Ureter (tissue), 1 donor: Measurements from ENCODE around the gene NPY4R. TPM values are rescaled to one million over a fixed set of nuclear protein-coding genes. Genes with fewer than 3 reads are reported as not detected.
"Not testable (repeated sequence)": the region's sequence is repeated elsewhere in the genome, so short reads cannot be mapped to it uniquely, and the experiment has no call there.

ENCODE experiments used
- DNase-seq: peaks from one replicate; pipeline ENCODE4 v3.0.0-alpha.2; 2020; ENCODE audit warnings: low spot score
- total RNA-seq: library from RNA; stranded (reverse); gene quantifications from one replicate; pipeline ENCODE4 v1.2.4, GENCODE V29; 2023
- donor health status: DM: yes; HTN: yes; CAD: no.

Gene NPY4R, protein sequence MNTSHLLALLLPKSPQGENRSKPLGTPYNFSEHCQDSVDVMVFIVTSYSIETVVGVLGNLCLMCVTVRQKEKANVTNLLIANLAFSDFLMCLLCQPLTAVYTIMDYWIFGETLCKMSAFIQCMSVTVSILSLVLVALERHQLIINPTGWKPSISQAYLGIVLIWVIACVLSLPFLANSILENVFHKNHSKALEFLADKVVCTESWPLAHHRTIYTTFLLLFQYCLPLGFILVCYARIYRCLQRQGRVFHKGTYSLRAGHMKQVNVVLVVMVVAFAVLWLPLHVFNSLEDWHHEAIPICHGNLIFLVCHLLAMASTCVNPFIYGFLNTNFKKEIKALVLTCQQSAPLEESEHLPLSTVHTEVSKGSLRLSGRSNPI
- not detected for total RNA-seq

- not testable (repeated sequence) for DNase-seq
Observed at GRCh38 chr10:46465765-46466164, at the start of gene NPY4R. NPY4R (minus strand) TSS chr10:46465958; CDS start chr10:46462635, 3,323 bp downstream.

- no peak for DNase-seq
Observed at GRCh38 chr10:46515366-46515765, 49.6 kb upstream of the NPY4R start.

GRCh38 chr10:46514899-46515298 is 49.1 kb upstream of the NPY4R start:
- no peak for DNase-seq

DNA sequence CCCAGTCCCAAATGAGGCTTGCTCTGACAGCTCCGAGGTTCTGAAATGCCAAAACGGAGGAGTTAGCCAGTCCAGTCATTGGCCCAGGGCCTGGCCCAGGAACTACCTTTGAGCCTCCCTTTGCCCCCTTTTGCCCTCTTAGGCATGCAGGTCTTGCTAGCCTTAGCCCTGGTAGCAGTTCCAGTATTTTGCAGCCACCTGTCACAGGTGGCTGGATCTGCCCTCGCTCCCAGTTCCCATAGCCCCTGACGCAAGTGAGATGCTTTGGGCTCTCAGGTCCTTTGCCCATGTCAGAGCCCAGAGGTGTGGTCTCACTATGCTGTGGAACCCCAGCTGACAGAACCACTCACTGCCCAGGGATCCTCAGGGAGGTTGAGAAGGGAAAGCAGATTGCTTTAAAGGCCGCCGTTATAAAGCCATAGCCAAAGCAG is 48.7 kb upstream of the NPY4R start:
- DNase-seq = peak; percentile 37

- DNase-seq = not testable (repeated sequence)
Observed at GRCh38 chr10:46513333-46513732, 47.6 kb upstream of the NPY4R start.

DNA sequence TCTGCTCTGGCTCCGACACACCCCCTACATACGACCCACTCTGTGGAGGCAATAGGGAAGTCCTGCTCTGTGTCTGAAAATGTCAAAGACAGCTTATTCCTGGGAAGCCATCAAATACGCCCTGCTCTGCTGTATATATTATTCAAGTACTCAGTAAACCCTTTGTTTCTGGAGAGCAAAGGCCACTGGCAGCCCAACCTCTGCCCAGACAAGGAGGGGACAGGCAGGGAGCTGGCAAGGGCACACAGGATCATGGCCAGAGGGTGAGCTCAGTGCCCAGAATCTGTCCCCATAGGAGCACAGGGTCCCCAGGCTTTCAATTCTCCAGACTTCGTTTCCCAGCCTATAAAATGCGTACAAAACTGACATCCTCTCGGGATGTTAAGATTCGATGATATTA is 47.0 kb upstream of the NPY4R start:
- DNase-seq = not testable (repeated sequence)

DNA sequence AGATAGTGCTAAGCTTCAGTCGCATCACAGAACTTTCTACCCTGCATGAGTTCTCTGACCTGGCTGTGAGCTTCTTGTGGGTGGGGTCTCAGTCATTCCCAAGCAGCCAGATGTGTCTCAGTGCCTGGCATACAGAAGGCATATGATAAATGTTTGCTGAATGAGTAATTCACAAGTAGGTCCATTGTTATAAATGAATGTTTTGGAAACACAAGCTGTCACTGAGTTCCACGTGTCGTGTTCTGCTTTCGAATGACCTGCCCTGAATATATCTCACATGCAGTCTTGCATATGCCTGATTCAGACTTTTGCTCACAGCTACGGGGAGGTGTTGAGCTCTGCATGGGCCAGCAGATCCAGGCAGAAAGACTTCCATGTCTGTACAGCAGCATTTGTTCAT is 46.2 kb upstream of the NPY4R start:
- DNase-seq = not testable (repeated sequence)

DNA sequence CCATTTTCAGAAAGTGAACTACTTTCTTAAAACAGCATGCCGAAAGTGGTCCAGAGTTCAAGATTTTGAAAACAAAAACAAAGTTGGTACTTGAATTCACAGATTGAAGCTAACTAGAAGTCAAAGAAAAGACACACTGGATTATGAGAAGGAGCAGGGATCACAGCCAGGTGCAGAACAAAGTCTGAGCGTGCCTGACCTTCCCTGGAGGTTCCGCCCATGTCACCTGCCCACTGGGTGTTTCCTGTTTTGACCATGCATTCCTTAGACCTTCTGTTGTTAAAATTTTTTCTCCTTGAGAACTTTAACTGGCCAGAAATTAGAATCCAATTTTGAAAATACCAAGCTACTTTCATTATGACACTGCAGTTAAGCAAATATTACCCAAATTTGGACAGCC is 34.2 kb upstream of the NPY4R start:
- not testable (repeated sequence) for DNase-seq

GRCh38 chr10:46498985-46499703 is 33.4 kb upstream of the NPY4R start:
- not testable (repeated sequence) for DNase-seq

DNA sequence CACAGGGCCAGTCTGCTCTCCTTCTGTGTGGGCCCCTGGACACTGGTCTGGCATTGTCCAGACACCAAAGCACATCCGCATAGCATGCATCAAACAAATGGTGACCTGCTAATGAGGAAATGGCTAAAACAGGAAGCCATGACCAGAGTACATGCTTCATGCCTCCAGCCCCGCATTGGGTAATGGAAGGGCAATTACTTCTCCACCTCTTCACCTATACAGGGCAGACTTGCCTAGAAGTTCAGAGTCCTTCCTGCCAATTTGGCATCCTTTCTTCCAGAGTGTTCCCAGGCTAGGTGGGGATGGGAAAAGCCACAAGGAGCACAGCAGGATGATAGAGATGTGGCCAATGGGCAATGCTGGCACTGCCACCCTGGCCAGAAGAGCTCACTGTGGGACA is 32.1 kb upstream of the NPY4R start:
- not testable (repeated sequence) for DNase-seq

DNA sequence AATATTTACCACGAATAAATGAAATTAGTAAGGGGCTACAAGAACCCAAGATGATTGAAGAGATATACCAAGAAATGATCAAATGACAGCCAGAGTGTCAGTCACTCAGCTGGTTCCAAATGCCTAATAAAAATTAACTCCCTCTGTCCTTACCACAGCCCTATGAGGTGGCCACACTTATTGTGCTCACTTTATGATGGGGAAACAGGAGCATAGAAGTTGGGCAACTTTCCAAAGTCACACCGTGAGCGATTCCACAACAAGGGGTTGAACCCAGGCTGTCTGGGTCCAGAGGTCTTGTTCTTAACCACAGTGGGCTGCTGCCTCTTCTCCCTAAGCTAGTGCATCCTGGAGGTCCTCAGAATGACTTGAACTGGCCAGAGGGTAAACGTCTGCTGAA is 31.6 kb upstream of the NPY4R start:
- DNase-seq = not testable (repeated sequence)

DNA sequence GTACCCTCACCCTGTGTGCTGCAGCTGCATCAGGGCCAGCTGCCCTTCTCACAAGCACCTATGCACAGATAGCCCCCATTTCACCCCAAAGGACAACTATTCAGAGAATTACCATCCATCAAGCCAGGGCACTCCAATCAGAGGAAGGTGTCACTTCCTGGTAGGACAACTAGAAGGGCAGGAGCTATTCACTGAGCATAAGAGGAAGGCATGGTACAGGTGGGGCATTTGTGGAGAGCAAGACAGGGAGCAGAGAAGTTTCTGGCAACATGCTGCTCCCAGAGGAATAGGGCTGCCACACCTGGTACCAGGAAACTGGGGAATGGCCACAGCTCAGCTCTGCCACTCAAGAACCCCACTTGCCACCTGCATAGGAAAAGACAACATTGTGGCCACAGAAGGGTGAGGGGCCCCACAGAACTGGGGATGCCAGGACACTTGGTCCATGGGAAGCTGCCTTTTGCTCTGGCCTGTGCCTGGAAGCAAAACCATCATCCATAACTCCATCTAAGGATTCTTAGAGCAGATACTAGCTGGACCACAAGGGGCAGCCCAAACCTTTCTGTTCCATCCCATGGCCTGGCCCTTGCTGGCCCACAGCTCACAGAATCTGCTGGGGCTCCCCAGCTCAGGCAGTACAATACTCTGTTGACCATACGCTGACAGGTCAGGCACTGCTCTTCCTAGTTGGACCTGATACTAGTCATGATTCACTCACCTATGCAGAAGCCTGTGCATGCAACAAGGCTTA is 25.8 kb upstream of the NPY4R start:
- not testable (repeated sequence) for DNase-seq

DNA sequence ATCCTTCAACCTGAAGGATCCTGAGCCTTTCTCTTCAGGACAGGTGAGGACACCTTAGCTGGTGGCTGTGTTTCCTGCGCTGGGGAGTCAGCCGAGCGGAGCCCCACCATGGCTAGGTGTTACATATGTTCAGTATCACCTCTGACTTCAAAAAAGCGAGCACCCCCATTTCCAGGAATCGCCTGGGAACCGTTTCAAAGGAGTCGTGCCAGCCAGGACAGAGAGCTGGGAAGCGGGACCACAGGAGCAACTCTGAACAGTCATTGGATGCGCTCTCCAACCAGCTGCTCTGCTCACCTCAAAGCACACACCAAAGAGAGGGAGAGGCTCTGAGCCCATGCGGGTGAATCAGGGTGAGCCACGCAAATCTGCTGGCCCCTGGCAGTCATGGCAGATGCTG is 24.5 kb upstream of the NPY4R start:
- DNase-seq = not testable (repeated sequence)

DNA sequence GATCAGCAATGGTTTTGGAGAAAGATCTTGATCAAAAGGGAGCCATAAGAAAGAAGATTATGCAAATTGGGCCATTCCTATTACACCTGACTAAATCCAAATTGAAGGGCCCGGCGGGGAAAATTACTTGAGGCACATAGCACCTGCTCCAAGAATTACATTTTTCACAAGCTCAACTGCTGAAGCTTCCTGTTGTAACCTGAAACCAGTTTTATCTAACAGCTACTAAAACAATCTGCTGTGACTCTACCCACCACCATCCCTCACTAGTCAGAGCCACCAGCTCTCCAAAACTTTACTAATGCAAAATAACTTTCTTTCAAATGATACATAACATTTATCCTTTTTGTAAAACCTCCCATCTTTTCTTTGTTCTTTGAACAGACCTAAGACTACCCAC is 20.7 kb upstream of the NPY4R start:
- DNase-seq = not testable (repeated sequence)

DNA sequence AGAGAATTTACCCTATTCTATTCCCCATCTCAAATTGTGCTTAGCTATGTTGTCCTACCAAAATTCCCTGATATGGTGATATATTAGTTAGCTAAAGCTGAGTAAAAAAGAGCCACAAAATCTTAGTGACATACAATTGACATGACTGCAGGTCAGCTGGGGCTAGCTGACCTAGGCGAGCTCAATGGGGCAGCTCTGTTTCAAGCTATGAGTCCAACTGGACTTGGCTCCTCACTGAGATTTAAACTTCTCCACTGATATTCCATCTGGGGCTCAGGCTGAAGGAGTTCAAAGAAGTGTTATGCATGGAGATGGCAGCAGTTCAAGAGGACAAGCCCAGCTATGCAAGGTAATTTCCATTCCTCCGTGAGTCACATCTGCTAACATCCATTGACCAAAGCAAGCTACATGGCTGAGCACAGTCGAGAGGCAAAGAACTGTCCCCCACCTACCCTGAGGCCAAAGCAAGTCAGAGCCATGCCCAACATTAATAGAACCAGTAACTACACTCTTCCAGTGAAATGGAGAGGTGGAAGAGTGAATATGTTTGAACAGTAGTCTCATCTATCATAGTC is 9.1 kb upstream of the NPY4R start:
- not testable (repeated sequence) for DNase-seq

DNA sequence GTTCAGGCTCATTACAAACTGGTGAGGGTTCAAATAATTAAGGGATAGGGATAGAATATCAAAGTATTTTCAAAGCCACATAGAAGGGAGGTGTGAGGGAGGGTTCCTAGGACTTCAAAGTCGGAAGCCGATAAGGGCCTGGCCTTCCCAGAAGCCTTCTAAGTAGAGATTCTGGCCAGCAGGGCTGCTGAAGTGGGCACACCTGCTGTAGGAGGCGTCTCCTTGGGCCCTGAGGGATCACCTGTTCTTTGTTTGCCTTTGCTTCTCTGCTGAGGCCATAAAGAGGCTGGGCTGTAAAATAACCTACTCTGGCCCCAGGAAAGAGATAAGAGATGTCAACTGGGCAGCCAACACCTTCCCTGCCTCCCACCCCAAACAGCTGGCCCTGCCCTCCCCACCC is 8.0 kb upstream of the NPY4R start:
- DNase-seq = not testable (repeated sequence)

GRCh38 chr10:46470134-46470533 is 4.4 kb upstream of the NPY4R start:
- not testable (repeated sequence) for DNase-seq

GRCh38 chr10:46468119-46468809 is 2.5 kb upstream of the NPY4R start:
- DNase-seq = not testable (repeated sequence)

GRCh38 chr10:46463608-46464007 is 2.1 kb downstream of the NPY4R start:
- DNase-seq = not testable (repeated sequence)

DNA sequence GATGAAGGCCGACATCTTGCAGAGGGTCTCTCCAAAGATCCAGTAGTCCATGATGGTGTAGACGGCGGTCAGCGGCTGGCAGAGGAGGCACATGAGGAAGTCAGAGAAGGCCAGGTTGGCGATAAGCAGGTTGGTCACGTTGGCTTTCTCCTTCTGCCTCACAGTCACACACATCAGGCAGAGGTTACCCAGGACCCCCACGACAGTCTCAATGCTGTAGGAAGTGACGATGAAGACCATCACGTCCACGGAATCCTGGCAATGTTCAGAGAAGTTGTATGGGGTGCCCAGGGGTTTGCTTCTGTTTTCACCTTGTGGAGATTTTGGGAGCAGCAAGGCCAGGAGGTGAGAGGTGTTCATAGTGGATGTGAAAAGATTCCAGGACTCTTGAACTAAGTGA is 3.5 kb downstream of the NPY4R start:
- not testable (repeated sequence) for DNase-seq

- DNase-seq = not testable (repeated sequence)
Observed at GRCh38 chr10:46459579-46459978, 6.2 kb downstream of the NPY4R start.
